ENCODE data around the gene RND2.

Gene RND2

GRCh38 chr17:43056051-43056450, 31.0 kb downstream of the RND2 start:
- DNase-seq (ENCODE audit: extremely low read depth, insufficient read length): no peak
- H3K4me3 ChIP-seq (replicated peaks; ENCODE audit: low read depth, low read length): no peak overlapping the region
- peaks cover 5% of the 10 kb centered on the region for H3K36me3 ChIP-seq (ENCODE audit: control insufficient read depth, insufficient read depth, low read length)
- no peak for TF ChIP-seq CTCF (IDR thresholded peaks at IDR 0.05; ENCODE audit: insufficient read depth, low read length, poor library complexity, severe bottlenecking)
- H3K27me3 ChIP-seq (replicated peaks; ENCODE audit: control insufficient read depth, insufficient read depth, low read length): no peaks in the 10 kb centered on the region

GRCh38 chr17:43062984-43063638, 38.1 kb downstream of the RND2 start:
- TF ChIP-seq CTCF (IDR thresholded peaks at IDR 0.05; ENCODE audit: insufficient read depth, low read length, poor library complexity, severe bottlenecking): no peak
- no peak overlapping the region for H3K4me3 ChIP-seq (replicated peaks; ENCODE audit: low read depth, low read length)
- no peak for DNase-seq (ENCODE audit: extremely low read depth, insufficient read length)
- peaks cover 2% of the 10 kb centered on the region for H3K36me3 ChIP-seq (ENCODE audit: control insufficient read depth, insufficient read depth, low read length)
- no peaks in the 10 kb centered on the region for H3K27me3 ChIP-seq (replicated peaks; ENCODE audit: control insufficient read depth, insufficient read depth, low read length)

GRCh38 chr17:43068570-43069367, 43.7 kb downstream of the RND2 start:
- H3K36me3 ChIP-seq (ENCODE audit: control insufficient read depth, insufficient read depth, low read length): peaks cover 4% of the 10 kb centered on the region; the same call in 1 of the 2 replicates
- no peak overlapping the region for H3K4me3 ChIP-seq (replicated peaks; ENCODE audit: low read depth, low read length)
- no peak for TF ChIP-seq CTCF (IDR thresholded peaks at IDR 0.05; ENCODE audit: insufficient read depth, low read length, poor library complexity, severe bottlenecking)
- DNase-seq (ENCODE audit: extremely low read depth, insufficient read length): no peak
- no peaks in the 10 kb centered on the region for H3K27me3 ChIP-seq (replicated peaks; ENCODE audit: control insufficient read depth, insufficient read depth, low read length)

GRCh38 chr17:43069368-43069898, 44.4 kb downstream of the RND2 start:
- Histone ChIP-seq H3K4me3 (replicated peaks; ENCODE audit: low read depth, low read length) (no peak overlapping the region), H3K36me3 (ENCODE audit: control insufficient read depth, insufficient read depth, low read length) (peaks cover 4% of the 10 kb centered on the region; the same call in 1 of the 2 replicates), H3K27me3 (replicated peaks; ENCODE audit: control insufficient read depth, insufficient read depth, low read length) (no peaks in the 10 kb centered on the region)
- no peak for TF ChIP-seq CTCF (IDR thresholded peaks at IDR 0.05; ENCODE audit: insufficient read depth, low read length, poor library complexity, severe bottlenecking)
- DNase-seq (ENCODE audit: extremely low read depth, insufficient read length): no peak

- DNase-seq (ENCODE audit: extremely low read depth, insufficient read length): no peak
- Histone ChIP-seq H3K36me3 (ENCODE audit: control insufficient read depth, insufficient read depth, low read length) (peaks cover 4% of the 10 kb centered on the region; the same call in 1 of the 2 replicates), H3K4me3 (replicated peaks; ENCODE audit: low read depth, low read length) (no peak overlapping the region), H3K27me3 (replicated peaks; ENCODE audit: control insufficient read depth, insufficient read depth, low read length) (no peaks in the 10 kb centered on the region)
- no peak for TF ChIP-seq CTCF (IDR thresholded peaks at IDR 0.05; ENCODE audit: insufficient read depth, low read length, poor library complexity, severe bottlenecking)
Observed at GRCh38 chr17:43070257-43070656, 45.2 kb downstream of the RND2 start.
